ENCODE data around the gene TUBGCP5.

Gene TUBGCP5

DNA sequence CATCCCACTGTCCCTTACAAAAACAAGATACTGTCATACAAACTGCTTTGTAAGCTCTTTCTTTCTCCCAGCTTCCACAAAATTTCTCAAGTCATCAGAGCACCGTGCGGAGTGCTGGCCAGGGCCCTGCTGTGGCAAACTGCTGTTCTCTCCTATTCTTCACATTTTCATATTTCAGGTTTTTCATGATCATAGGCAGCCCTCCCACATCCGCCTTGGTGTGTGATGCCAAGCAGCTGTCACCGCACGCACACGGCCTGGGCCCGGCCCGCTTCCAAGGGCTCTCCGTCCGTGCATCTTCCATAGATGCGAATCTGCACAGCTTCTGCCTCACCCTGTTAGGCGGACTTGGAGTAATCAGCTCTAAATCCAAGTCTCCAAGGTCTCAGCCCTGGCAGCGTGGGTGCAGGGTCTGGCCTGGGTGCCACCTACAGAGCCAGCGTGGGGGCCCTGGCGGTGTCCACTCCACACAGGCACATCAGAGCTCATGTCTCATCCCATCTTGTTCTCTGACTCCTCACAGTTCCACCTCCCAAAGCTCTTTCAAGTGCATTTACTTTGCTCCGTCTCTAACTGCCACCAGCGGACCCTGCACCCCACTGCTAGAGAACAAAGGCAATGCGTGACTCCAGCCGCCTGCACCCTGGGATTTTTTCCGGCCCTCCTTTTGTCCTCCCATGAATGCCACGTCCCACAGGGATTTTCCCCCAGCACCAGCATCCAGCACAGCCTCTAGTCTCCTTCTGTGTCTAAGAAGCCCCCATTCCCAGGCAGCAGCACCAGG is 86.4 kb downstream of the TUBGCP5 start:
- no peak for DNase-seq (ENCODE audit: low spot score)

GRCh38 chr15:22951381-22952280 is 87.7 kb downstream of the TUBGCP5 start:
- peak; percentile 57 for DNase-seq (ENCODE audit: low spot score)

DNA sequence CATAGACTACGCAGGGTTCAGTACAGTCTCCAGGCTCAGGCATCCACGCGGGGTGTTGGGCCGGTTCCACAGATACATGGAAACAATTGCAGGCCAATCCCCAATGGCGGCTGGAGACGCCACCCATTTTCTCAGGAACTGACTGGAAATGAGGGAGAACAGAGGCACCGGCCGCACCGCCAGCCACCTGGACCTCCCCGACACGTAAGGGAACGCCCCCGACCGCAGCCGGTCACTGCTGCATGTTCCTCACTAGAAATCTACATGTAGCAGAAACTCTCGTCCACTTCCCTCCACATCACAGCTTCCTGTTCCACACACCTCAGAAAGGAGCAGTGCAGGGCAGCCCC is 88.4 kb downstream of the TUBGCP5 start:
- DNase-seq (ENCODE audit: low spot score) = no peak

DNA sequence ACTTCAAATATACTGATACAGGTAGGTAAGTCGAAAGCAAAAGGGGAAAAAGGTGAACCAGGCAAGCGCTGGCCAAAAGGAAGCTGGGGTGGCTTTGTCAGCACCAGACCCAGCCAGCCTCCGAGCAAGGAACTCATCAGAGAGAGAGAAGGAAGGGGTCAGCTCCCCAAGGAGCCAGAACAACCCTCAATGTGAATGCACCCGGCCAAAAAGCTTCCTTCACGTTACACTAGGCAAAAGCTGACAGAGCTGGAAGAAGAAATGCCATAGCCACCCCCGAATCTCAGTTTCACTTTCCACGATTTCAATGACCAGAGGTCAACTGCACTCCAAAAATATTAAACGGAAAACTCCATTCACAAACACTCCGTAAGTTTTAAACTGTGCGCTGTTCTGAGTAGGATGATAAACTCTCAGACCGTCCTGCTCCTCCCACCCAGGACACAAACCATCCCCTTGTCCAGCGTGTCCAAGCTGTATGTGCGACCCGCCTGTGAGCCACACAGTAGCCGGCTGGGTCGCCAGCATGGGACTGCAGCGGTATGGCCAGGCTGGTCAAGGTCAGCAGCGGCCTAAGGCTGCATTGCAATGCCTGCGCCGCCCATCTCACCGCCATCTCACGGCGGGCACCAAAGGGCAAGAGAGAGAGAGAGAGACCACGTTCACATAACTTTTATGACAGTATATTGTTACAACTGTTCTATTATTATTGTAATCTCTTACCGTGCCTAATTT is 88.9 kb downstream of the TUBGCP5 start:
- DNase-seq (ENCODE audit: low spot score) = peak; percentile 60
